ENCODE data around the gene CDK5RAP1. TPM values are rescaled to one million over a fixed set of nuclear protein-coding genes. Genes with fewer than 3 reads are reported as not detected.

The CDK5RAP1 gene
- total RNA-seq, 2 experiments from 2014 or later = 31.3 to 41.5 TPM

DNA sequence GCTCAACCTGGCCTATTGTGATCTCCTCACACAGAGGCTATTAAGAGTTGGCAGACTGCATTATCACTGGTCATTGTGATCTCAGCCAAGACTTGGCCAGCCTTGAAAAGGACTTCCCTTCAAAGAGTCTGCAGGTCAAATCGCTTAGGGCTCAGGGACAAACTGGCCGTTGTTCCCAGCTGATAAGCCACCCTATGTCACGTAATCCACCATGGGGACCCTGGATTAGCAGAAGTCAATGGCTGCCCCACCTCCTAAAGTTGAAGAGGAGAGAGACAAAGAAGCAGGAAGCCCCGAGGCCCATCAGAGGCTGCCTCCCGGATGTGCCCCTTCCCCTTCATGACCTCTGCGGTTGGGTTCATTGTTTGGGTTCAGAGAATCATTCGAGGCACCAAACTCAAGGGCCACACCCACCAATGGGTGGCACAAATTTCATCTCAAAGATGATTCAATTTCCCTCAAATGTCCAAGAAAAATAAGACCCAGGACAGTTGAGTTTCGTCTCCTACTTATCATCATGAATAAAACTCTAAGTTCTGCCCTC, 61.7 kb downstream of the CDK5RAP1 start:
- no peaks in the 10 kb centered on the region for H3K36me3 Mint-ChIP-seq (ENCODE audit: low read depth)
- intact Hi-C loops (cut with DNase I, micrococcal nuclease) = no loop called here
- DNase-seq = no peak
- ChIA-PET POLR2A (no interaction called here), CTCF (no interaction called here)
- H3K27me3 Mint-ChIP-seq = no peaks in the 10 kb centered on the region
- H3K4me3 Mint-ChIP-seq = no peak overlapping the region
- H3K27ac Mint-ChIP-seq = no peak overlapping the region
- ATAC-seq = no peak
- no peaks in the 10 kb centered on the region for H3K9me3 Mint-ChIP-seq (ENCODE audit: low read depth)
- no peaks in the 10 kb centered on the region for H3K4me1 Mint-ChIP-seq

DNA sequence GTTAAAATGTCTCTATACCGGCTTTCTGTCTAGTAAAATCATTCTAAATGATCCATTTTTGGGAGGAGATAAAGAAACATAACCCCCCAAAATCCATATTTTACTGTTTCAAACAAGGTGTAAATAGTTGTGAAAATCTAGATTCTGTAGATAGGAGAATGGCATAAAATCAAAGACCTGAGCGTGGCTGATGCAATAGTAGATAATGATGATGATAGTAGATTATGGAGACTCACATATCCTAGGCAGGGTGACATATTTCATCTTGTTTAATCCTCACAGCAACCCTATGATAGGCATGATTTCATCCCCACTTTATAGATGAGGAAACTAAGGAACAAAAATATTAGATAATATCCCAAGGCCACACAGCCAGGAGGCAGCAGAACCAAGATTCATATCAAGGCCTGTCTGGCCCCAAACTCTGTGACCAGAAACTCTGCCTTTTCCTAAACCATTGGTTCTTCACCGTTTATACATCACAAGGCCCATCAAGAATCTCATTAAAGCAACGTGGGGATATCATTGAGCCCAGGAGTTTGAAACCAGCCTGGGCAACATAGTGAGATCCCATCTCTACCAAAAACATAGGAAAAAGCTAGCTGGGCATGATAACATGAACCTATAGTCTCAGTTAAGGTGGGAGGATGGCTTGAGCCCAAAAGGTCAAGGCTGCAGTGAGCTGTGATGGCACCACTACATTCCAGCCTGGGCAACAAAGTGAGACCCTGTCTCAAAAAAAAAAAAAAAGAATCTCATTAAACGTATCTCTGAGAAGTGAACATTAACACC, 62.7 kb downstream of the CDK5RAP1 start:
- CTCF ChIA-PET = no interaction called here
- POLR2A ChIA-PET = no interaction called here
- no peak for ATAC-seq

DNA sequence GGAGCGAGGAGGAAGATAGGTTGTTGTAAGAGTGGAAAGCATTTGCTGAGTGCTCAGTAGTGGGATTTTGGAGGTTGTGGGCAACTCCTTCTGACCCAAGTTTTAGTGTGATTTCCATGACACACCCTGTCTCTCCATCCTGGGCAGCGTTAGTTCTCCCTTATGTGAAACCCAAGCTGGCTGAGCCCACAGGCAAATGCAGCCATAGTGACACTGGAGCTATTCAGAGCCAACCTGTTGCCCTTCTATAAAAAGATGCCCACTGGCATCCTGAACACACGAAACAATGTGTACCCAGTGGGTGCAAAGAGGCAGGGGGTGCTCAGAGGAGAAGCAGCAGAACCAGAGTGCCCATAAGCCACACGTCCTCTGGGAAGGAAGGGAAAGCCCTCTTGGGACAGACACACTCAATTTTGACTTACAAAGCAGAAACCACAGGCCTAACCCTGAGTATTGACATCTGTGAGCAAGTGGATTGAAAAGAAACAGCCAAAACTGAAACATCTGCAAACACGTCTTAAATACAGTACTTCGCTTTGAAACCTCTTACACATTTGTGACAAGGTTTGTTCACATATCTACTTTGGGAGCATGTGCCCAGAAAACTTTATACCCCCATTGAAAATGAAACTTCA, 63.7 kb downstream of the CDK5RAP1 start:
- ATAC-seq (no peak), DNase-seq (no peak)
- H3K27ac Mint-ChIP-seq = no peak overlapping the region
- ChIA-PET POLR2A (no interaction called here), CTCF (no interaction called here)
- intact Hi-C loops (cut with DNase I, micrococcal nuclease) = no loop called here
- no peak overlapping the region for H3K4me3 Mint-ChIP-seq
- no peaks in the 10 kb centered on the region for H3K36me3 Mint-ChIP-seq (ENCODE audit: low read depth)
- H3K4me1 Mint-ChIP-seq = no peaks in the 10 kb centered on the region
- H3K9me3 Mint-ChIP-seq (ENCODE audit: low read depth) = no peaks in the 10 kb centered on the region
- no peaks in the 10 kb centered on the region for H3K27me3 Mint-ChIP-seq

More for the DNA sequence above, 62.7 kb downstream of the CDK5RAP1 start:
- DNase-seq = no peak
- Mint-ChIP-seq H3K27me3 (no peaks in the 10 kb centered on the region), H3K27ac (no peak overlapping the region), H3K36me3 (ENCODE audit: low read depth) (no peaks in the 10 kb centered on the region), H3K4me3 (no peak overlapping the region), H3K4me1 (no peaks in the 10 kb centered on the region), H3K9me3 (ENCODE audit: low read depth) (no peaks in the 10 kb centered on the region)
- intact Hi-C loops (cut with DNase I, micrococcal nuclease) = no loop called here

DNA sequence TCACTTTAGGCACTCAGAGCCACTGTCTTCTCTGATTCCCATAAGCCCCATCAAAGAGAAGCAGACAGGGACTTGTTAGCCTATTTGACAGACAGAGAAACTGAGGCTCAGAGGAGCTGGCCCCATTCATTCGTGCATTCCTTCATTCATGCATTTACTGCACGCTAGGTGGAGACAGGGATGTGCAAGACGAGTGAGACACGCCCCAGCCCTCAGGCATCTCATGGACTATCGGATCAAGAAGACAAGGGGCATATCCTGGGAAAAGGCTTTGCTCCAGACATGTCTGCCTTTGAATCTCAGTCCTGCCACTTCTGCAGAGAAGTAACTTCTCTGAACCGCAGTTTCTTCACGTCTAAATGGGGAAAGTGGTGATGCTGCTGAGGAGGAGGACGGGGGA, 64.2 kb downstream of the CDK5RAP1 start:
- ChIA-PET CTCF (no interaction called here), POLR2A (no interaction called here)
- H3K27ac Mint-ChIP-seq = no peak overlapping the region
- H3K4me3 Mint-ChIP-seq = no peak overlapping the region
- no peaks in the 10 kb centered on the region for H3K36me3 Mint-ChIP-seq (ENCODE audit: low read depth)
- H3K4me1 Mint-ChIP-seq = no peaks in the 10 kb centered on the region
- intact Hi-C loops (cut with DNase I, micrococcal nuclease) = no loop called here
- ATAC-seq (no peak), DNase-seq (no peak)
- no peaks in the 10 kb centered on the region for H3K27me3 Mint-ChIP-seq
- no peaks in the 10 kb centered on the region for H3K9me3 Mint-ChIP-seq (ENCODE audit: low read depth)

DNA sequence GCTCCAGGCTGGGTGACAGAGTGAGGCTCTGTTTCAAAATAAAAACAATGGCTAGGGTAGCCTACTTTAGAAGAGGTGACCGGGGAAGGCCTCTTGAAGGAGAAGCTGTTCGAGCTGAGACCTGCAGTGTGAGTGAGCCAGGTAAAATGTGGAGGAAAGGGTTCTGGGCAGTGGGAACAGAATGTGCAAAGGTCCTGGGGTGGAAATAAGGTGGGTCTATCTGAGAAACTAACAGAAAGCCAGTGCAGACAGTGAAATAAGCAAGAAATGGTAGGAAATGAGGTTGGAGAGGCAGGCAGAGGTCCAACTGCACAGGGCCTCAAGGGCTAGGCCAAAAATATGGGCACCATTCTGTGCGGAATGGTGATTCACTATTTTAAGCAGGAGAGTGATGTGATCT, 64.9 kb downstream of the CDK5RAP1 start:
- DNase-seq (no peak), ATAC-seq (no peak)
- ChIA-PET CTCF (interaction anchor here (0.6 kb wide), 1 partner anchor 116 kb away, joined by 3 read pairs; no protein-coding TSS in a partner anchor), POLR2A (no interaction called here)
- H3K9me3 Mint-ChIP-seq (ENCODE audit: low read depth) = no peaks in the 10 kb centered on the region
- no peaks in the 10 kb centered on the region for H3K27me3 Mint-ChIP-seq
- intact Hi-C loops (cut with DNase I, micrococcal nuclease) = no loop called here
- no peaks in the 10 kb centered on the region for H3K4me1 Mint-ChIP-seq
- H3K4me3 Mint-ChIP-seq = no peak overlapping the region
- no peak overlapping the region for H3K27ac Mint-ChIP-seq
- H3K36me3 Mint-ChIP-seq (ENCODE audit: low read depth) = no peaks in the 10 kb centered on the region

DNA sequence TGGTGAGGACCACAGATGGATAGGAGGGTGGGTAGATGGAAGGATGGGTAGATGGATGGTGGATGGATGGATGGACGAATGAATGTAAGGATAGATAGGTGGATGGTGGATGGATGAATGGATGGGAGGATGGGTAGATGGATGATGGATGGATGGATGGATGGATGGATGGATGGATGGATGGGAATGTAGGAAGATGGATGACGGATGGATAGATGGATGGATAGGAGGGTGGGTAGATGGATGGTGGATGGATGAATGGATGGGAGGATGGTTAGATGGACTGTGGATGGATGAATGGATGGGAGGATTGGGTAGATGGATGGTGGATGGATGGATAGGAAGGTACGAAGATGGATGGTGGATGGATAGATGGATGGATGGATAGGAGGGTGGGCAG, 67.2 kb downstream of the CDK5RAP1 start:
- Mint-ChIP-seq H3K27me3 (no peaks in the 10 kb centered on the region), H3K9me3 (ENCODE audit: low read depth) (no peaks in the 10 kb centered on the region), H3K36me3 (ENCODE audit: low read depth) (no peaks in the 10 kb centered on the region), H3K4me1 (no peaks in the 10 kb centered on the region), H3K4me3 (no peak overlapping the region), H3K27ac (no peak overlapping the region)
- intact Hi-C loops (cut with DNase I, micrococcal nuclease) = no loop called here
- no peak for DNase-seq
- ChIA-PET POLR2A (no interaction called here), CTCF (no interaction called here)
- ATAC-seq = no peak

DNA sequence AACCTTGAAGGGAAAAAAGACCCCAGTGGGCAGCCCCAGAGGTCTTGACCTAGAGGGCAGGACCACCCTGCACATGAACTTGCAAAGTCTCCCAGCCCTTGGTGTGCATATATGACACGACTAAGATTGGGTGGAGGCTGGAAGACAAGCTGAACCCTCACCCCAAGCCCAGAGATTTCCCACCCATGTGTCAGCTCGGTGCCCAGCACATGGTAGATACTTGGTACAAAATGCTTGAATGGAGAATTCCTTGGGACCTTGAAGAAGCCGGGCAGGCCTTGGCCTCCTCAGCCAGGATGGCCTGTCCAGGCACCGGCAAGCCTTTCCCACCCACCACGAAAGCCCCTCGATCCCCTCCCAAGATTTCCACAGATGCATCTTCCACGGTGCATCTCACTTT, 67.7 kb downstream of the CDK5RAP1 start:
- ATAC-seq = no peak
- ChIA-PET POLR2A (no interaction called here), CTCF (no interaction called here)
- Mint-ChIP-seq H3K9me3 (ENCODE audit: low read depth) (no peaks in the 10 kb centered on the region), H3K4me1 (no peaks in the 10 kb centered on the region), H3K36me3 (ENCODE audit: low read depth) (no peaks in the 10 kb centered on the region), H3K27ac (no peak overlapping the region), H3K27me3 (no peaks in the 10 kb centered on the region), H3K4me3 (no peak overlapping the region)
- intact Hi-C loops (cut with DNase I, micrococcal nuclease) = no loop called here
- DNase-seq = no peak

DNA sequence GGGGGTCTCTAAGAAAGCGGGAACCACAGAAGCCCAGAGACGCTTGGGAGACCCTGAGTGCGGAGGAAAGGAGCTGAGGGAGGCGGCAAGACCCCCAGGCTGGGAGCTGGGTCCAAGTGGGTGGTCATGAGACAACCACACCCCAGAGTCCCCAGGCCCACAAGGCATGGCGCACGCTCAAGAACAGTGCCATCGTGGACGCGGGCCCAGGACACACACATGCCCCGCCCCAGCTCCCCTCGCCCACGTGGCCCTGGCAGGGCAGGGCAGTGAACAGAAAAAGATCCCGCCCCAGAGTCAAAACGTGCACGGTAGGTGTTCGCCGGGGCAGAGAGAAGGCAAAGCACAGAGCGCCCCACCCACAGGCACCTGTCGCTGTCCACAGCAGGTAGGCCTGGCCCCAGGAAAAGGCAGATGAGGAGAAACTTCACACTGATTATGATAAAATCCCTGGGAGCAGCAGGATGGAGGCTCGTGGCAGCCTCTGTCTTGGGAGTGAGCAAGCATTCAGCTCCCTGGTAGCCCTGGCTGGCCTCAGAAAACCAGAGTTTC, 68.3 kb downstream of the CDK5RAP1 start:
- peaks cover under 1% of the 10 kb centered on the region for H3K27me3 Mint-ChIP-seq
- CTCF ChIA-PET = interaction anchor here (0.8 kb wide), 1 partner anchor 34 kb away, joined by 3 read pairs; no protein-coding TSS in a partner anchor
- POLR2A ChIA-PET = no interaction called here
- ATAC-seq (no peak), DNase-seq (no peak)
- no peak overlapping the region for H3K27ac Mint-ChIP-seq
- H3K36me3 Mint-ChIP-seq (ENCODE audit: low read depth) = no peaks in the 10 kb centered on the region
- intact Hi-C loops (cut with DNase I, micrococcal nuclease) = no loop called here
- no peak overlapping the region for H3K4me3 Mint-ChIP-seq
- H3K9me3 Mint-ChIP-seq (ENCODE audit: low read depth) = no peaks in the 10 kb centered on the region
- no peaks in the 10 kb centered on the region for H3K4me1 Mint-ChIP-seq

DNA sequence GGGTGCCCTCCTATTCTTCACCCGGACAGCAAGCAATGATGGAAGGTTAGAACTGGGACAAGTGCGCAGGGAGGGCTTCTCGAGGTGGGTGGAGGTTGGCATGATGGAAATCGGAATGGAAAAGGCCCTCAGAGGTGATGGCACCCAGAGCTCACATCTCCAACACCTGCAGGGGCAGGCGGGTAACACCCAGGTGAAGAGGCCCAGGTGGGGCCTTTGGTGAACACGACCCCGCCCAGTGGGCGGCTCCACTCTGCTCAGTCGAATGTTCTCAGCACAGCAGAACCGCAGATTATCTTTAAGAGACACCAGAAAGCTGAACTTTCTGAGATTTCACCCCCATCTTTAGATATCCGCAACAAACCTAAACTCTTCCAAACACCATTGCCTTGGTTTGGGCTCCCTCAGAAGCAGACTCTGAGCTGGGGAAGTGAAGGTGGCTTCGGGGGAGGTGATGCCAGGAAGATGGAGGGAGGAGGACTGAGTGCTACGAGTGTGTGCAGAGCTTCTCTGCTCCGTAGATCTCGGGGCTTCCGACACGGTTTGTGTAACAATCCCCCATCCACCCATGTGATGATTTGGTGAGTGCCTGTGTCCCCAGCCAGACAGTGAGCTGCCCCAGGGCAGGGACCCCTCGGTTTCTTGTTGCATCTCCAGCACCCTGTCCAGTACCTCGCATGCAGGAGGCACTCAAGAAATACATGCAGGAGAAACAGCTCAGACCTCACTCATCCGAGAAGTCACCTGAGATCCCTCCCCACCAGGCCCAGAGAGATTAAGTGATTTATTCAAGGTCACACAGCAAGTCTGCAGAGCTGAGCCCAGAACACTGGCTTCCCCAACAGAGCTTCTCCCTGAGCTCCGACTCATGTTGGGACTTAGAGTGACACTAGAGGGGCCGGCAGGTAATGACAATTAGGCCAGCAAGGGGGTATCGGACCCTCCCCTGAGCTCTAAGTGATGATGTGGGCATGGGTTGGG, 72.9 kb downstream of the CDK5RAP1 start:
- H3K4me3 Mint-ChIP-seq = no peak overlapping the region
- ATAC-seq (no peak), DNase-seq (no peak)
- no peaks in the 10 kb centered on the region for H3K9me3 Mint-ChIP-seq (ENCODE audit: low read depth)
- intact Hi-C loops (cut with DNase I, micrococcal nuclease) = no loop called here
- H3K36me3 Mint-ChIP-seq (ENCODE audit: low read depth) = no peaks in the 10 kb centered on the region
- POLR2A ChIA-PET = no interaction called here
- H3K4me1 Mint-ChIP-seq = no peaks in the 10 kb centered on the region
- peaks cover 4% of the 10 kb centered on the region for H3K27me3 Mint-ChIP-seq
- H3K27ac Mint-ChIP-seq = no peak overlapping the region
- CTCF ChIA-PET = interaction anchor here (0.5 to 0.9 kb wide), 2 partner anchors 12 to 122 kb away, joined by 3 to 4 read pairs; no protein-coding TSS in a partner anchor

DNA sequence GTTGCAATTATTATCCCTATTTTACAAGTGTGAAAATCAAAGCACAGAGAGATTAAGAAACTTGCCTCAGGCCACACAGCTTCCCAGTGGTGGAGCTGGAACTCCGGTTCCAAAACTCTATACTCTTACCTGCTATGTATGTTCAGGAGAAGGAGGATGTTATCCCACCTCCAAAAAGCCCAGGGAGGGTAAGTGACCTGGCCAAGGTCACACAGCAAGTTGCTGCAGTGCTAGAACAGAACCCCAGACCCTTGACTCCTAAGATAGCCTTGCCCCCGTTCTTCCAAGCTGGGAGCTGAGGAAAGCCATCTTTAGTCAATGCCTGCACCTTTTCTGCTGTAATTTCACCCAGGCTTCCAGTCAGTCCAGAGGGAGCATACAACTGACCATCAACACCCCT, 76.0 kb downstream of the CDK5RAP1 start:
- H3K9me3 Mint-ChIP-seq (ENCODE audit: low read depth) = no peaks in the 10 kb centered on the region
- no peak overlapping the region for H3K4me3 Mint-ChIP-seq
- DNase-seq (no peak), ATAC-seq (no peak)
- H3K27me3 Mint-ChIP-seq = peaks cover 6% of the 10 kb centered on the region
- no peaks in the 10 kb centered on the region for H3K4me1 Mint-ChIP-seq
- intact Hi-C loops (cut with DNase I, micrococcal nuclease) = no loop called here
- no peak overlapping the region for H3K27ac Mint-ChIP-seq
- ChIA-PET CTCF (no interaction called here), POLR2A (no interaction called here)
- H3K36me3 Mint-ChIP-seq (ENCODE audit: low read depth) = no peaks in the 10 kb centered on the region

DNA sequence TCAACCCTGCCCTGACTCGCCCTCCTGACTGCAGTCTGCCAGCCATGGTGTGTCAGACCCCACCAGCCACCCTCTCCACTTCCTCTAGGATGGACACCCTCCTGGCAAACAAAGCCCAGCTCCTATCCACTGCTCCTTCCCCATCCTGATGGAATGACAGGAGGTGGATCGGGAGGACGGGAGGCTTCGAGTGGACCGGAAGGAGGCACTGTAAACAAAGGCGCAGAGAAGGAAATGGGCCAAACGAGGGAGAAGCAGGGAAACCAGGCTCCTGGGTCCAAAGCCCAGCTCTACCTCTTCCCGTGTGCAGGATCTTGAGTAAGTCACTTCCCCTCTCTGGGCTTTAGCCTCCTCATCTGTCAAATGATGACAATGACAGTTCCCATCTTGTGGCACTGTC, 78.1 kb downstream of the CDK5RAP1 start:
- ChIA-PET CTCF (no interaction called here), POLR2A (no interaction called here)
- no peaks in the 10 kb centered on the region for H3K9me3 Mint-ChIP-seq (ENCODE audit: low read depth)
- H3K36me3 Mint-ChIP-seq (ENCODE audit: low read depth) = no peaks in the 10 kb centered on the region
- H3K27me3 Mint-ChIP-seq = peaks cover 6% of the 10 kb centered on the region
- no peak overlapping the region for H3K27ac Mint-ChIP-seq
- no peaks in the 10 kb centered on the region for H3K4me1 Mint-ChIP-seq
- ATAC-seq = no peak
- intact Hi-C loops (cut with DNase I, micrococcal nuclease) = no loop called here
- DNase-seq = no peak
- no peak overlapping the region for H3K4me3 Mint-ChIP-seq

Data from activated CD4-positive, alpha-beta T cell treated with anti-CD3 and anti-CD28 coated beads for 36 hours (primary cell).